HepG2 (cell line): ENCODE measurements around the gene VPS26B. TPM values are rescaled to one million over a fixed set of nuclear protein-coding genes. Genes with fewer than 3 reads are reported as not detected.

Source experiments
- ATF3 ChIP-seq: sonication (generic); formaldehyde crosslinking; IDR thresholded peaks from 2 replicates; pipeline ENCODE4 v1.4.0; 2020; ENCODE audit warnings: missing genetic modification reagents
- CEBPG ChIP-seq: IDR thresholded peaks from 2 replicates; pipeline ENCODE4 v1.6.1; 2016
- HINFP ChIP-seq: sonication (generic); formaldehyde crosslinking; IDR thresholded peaks from 2 replicates; pipeline ENCODE4 v1.4.0; 2020; ENCODE audit warnings: low read depth, mild to moderate bottlenecking, missing genetic modification reagents
- JARID2 ChIP-seq: sonication (generic); formaldehyde crosslinking; IDR thresholded peaks from 2 replicates; pipeline ENCODE4 v1.8.1; 2023; ENCODE audit warnings: missing genetic modification reagents, inconsistent platforms; ENCODE audit not compliant: insufficient replicate concordance
- KMT2A ChIP-seq: sonication (generic); formaldehyde crosslinking; IDR thresholded peaks from 2 replicates; pipeline ENCODE4 v1.4.0; 2020; ENCODE audit warnings: missing genetic modification reagents
- MBD4 ChIP-seq: IDR thresholded peaks from 2 replicates; pipeline ENCODE4 v1.6.1; 2012; ENCODE audit warnings: low read length, inconsistent platforms, borderline replicate concordance
- MBNL3 ChIP-seq: fragments of 250-450 bp; sonication (Bioruptor Pico); conservative IDR thresholded peaks from 2 replicates; pipeline ENCODE4 v1.8.0; 2022; ENCODE audit warnings: mild to moderate bottlenecking, inconsistent platforms
- MZF1 ChIP-seq: sonication (generic); formaldehyde crosslinking; IDR thresholded peaks from 2 replicates; pipeline ENCODE4 v1.8.1; 2023; ENCODE audit warnings: mild to moderate bottlenecking, missing genetic modification reagents, borderline replicate concordance
- NCOA2 ChIP-seq: sonication (generic); formaldehyde crosslinking; IDR thresholded peaks from 2 replicates; pipeline ENCODE4 v1.8.0; 2022; ENCODE audit warnings: inconsistent platforms
- RBFOX2 ChIP-seq: fragments of 200-400 bp; formaldehyde crosslinking; IDR thresholded peaks from 2 replicates; pipeline ENCODE4 v1.6.1; 2017; ENCODE audit warnings: low read depth, mild to moderate bottlenecking, low read length
- U2AF2 ChIP-seq: fragments of 200-400 bp; formaldehyde crosslinking; IDR thresholded peaks from 2 replicates; pipeline ENCODE4 v1.6.1; 2017; ENCODE audit warnings: low read depth, mild to moderate bottlenecking, low read length
- ZNF224 ChIP-seq: sonication (generic); formaldehyde crosslinking; IDR thresholded peaks from 2 replicates; pipeline ENCODE4 v1.5.0; 2020; ENCODE audit warnings: mild to moderate bottlenecking, missing genetic modification reagents
- ZNF260 ChIP-seq: sonication (generic); formaldehyde crosslinking; IDR thresholded peaks from 2 replicates; pipeline ENCODE4 v1.4.0; 2020; ENCODE audit warnings: missing genetic modification reagents, low read depth, mild to moderate bottlenecking, borderline replicate concordance
- ZNF430 ChIP-seq: sonication (generic); formaldehyde crosslinking; IDR thresholded peaks from 2 replicates; pipeline ENCODE4 v1.9.0; 2021; ENCODE audit warnings: mild to moderate bottlenecking, missing genetic modification reagents
- polyA plus RNA-seq, 8 experiments: library from polyadenylated mRNA; depleted of rRNA in 3 of 8; stranded (reverse) in 7 of 8; unstranded in 1 of 8; fragments of >200 nt; fragmentation: Illumina TruSeq in 4 of 8; extraction: Trizol in 4 of 8; gene quantifications; 2 replicates each; pipeline versions ENCODE4 v1.2.1 to v1.2.3, GENCODE V29; 2011 to 2016; ENCODE audit warnings: low read depth in 4 of 8, missing spikeins in 1 of 8, mixed read lengths in 1 of 8; ENCODE audit not compliant: insufficient read depth in 1 of 8
- total RNA-seq, 5 experiments: library from RNA; depleted of rRNA; stranded (reverse); fragments of >200 nt; fragmentation: Illumina TruSeq; extraction: Trizol; gene quantifications; 2 replicates each; pipeline ENCODE4 v1.2.3, GENCODE V29; 2016; ENCODE audit warnings: low read depth in 1 of 5
- TF ChIP-seq, protein P1 (sequence below): sonication (generic); formaldehyde crosslinking; IDR thresholded peaks from 2 replicates; pipeline ENCODE4 v1.4.0; 2020; ENCODE audit warnings: missing genetic modification reagents, mild to moderate bottlenecking, borderline replicate concordance
- TF ChIP-seq, protein P2 (sequence below): IDR thresholded peaks from 2 replicates; pipeline ENCODE4 v1.6.1; 2016; ENCODE audit warnings: low read depth, borderline replicate concordance
- TF ChIP-seq, protein P3 (sequence below): sonication (generic); formaldehyde crosslinking; IDR thresholded peaks from 2 replicates; pipeline ENCODE4 v1.5.0; 2020; ENCODE audit warnings: mild to moderate bottlenecking, missing genetic modification reagents, borderline replicate concordance

The VPS26B gene
- total and polyA plus RNA-seq, 2 of the 13 experiments (the other 11 are each of a cell fraction or from before 2014, with no cell fraction given), result 20.2 to 23.2 TPM

- TF ChIP-seq, protein P1, sequence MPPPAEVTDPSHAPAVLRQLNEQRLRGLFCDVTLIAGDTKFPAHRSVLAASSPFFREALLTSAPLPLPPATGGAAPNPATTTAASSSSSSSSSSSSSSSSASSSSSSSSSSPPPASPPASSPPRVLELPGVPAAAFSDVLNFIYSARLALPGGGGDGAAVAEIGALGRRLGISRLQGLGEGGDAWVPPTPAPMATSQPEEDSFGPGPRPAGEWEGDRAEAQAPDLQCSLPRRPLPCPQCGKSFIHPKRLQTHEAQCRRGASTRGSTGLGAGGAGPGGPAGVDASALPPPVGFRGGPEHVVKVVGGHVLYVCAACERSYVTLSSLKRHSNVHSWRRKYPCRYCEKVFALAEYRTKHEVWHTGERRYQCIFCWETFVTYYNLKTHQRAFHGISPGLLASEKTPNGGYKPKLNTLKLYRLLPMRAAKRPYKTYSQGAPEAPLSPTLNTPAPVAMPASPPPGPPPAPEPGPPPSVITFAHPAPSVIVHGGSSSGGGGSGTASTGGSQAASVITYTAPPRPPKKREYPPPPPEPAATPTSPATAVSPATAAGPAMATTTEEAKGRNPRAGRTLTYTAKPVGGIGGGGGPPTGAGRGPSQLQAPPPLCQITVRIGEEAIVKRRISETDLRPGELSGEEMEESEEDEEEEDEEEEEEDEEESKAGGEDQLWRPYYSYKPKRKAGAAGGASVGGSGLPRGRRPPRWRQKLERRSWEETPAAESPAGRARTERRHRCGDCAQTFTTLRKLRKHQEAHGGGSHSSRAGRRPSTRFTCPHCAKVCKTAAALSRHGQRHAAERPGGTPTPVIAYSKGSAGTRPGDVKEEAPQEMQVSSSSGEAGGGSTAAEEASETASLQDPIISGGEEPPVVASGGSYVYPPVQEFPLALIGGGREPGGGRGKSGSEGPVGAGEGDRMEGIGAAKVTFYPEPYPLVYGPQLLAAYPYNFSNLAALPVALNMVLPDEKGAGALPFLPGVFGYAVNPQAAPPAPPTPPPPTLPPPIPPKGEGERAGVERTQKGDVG (CRISPR knock-in tag), result no peak
- no peak for TF ChIP-seq MBD4
- no peak for TF ChIP-seq MBNL3
- TF ChIP-seq U2AF2, result no peak
- peak; percentile 20; the same call in 1 of the 2 replicates for TF ChIP-seq KMT2A (CRISPR knock-in tag)
- no peak for TF ChIP-seq ATF3 (CRISPR knock-in tag)
- no peak for TF ChIP-seq JARID2 (CRISPR knock-in tag)
- peak; percentile 95 for TF ChIP-seq RBFOX2
- TF ChIP-seq, protein P2, sequence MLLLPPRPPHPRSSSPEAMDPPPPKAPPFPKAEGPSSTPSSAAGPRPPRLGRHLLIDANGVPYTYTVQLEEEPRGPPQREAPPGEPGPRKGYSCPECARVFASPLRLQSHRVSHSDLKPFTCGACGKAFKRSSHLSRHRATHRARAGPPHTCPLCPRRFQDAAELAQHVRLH (CRISPR knock-in tag), result peak; percentile 34; the same call in 1 of the 2 replicates
- TF ChIP-seq, protein P3, sequence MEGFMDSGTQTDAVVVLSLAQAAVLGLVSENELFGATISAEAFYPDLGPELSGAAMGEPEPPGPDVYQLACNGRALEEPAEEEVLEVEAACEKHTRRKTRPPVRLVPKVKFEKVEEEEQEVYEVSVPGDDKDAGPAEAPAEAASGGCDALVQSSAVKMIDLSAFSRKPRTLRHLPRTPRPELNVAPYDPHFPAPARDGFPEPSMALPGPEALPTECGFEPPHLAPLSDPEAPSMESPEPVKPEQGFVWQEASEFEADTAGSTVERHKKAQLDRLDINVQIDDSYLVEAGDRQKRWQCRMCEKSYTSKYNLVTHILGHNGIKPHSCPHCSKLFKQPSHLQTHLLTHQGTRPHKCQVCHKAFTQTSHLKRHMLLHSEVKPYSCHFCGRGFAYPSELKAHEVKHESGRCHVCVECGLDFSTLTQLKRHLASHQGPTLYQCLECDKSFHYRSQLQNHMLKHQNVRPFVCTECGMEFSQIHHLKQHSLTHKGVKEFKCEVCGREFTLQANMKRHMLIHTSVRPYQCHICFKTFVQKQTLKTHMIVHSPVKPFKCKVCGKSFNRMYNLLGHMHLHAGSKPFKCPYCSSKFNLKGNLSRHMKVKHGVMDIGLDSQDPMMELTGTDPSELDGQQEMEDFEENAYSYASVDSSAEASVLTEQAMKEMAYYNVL, result peak; percentile 76; the same call in 1 of the 2 replicates
- TF ChIP-seq ZNF260 (CRISPR knock-in tag), result no peak
- no peak for TF ChIP-seq MZF1 (CRISPR knock-in tag)
- TF ChIP-seq HINFP (CRISPR knock-in tag), result 0 out of 2 replicates have a peak, but pooled peaks have one; percentile 9
- TF ChIP-seq ZNF430 (CRISPR knock-in tag), result peak; percentile 79; the same call in 1 of the 2 replicates
- TF ChIP-seq CEBPG, result 0 out of 2 replicates have a peak, but pooled peaks have one; percentile 5
- TF ChIP-seq ZNF224, result peak; percentile 51; the same call in 1 of the 2 replicates
- no peak for TF ChIP-seq NCOA2 (CRISPR knock-in tag)
These were observed at the start of gene VPS26B, which contains the start of gene NCAPD3 (continued) for GRCh38 chr11:134223836-134224709.
